H1 (cell line): Measurements from ENCODE around the gene AIFM1. TPM values are rescaled to one million over a fixed set of nuclear protein-coding genes. Genes with fewer than 3 reads are reported as not detected.

Experiments
- CTCF ChIA-PET: fragments of 300-600 bp; sonication (Branson Sonifier 250); formaldehyde crosslinking; loops from one replicate; lab custom pipeline; 2021; ENCODE audit not compliant: partially characterized antibody; lab: Charles Lee
- POLR2A ChIA-PET: fragments of 300-600 bp; sonication (Branson Sonifier 250); formaldehyde crosslinking; loops from one replicate; lab custom pipeline; 2021; ENCODE audit warnings: inconsistent platforms; ENCODE audit not compliant: partially characterized antibody; lab: Charles Lee
- DNase-seq, 2 experiments: peaks; one replicate each; pipeline versions ENCODE4 v3.0.0 to v3.0.0-alpha.2; 2010 to 2022; ENCODE audit warnings: low spot score in 2 of 2, low read depth in 1 of 2, mixed read lengths in 1 of 2
- FAIRE-seq: peaks from 2 replicates; lab custom pipeline; 2011; peaks lifted over from hg19 to GRCh38; lab: Jason Lieb, UNC
- H2AFZ ChIP-seq: 2 replicates; pipeline ENCODE4 v1.8.1; 2012; ENCODE audit warnings: low read length, inconsistent platforms
- H2AK5ac ChIP-seq: 2 replicates; pipeline ENCODE4 v1.6.1; 2013; ENCODE audit warnings: low read depth, low read length
- H2BK120ac ChIP-seq: replicated peaks from 2 replicates; pipeline ENCODE3; 2013; ENCODE audit warnings: low read depth, low read length, inconsistent platforms
- H2BK12ac ChIP-seq: 2 replicates; pipeline ENCODE4 v1.6.1; 2013; ENCODE audit warnings: low read depth, low read length
- H2BK15ac ChIP-seq: 2 replicates; pipeline ENCODE4 v1.6.1; 2013; ENCODE audit warnings: low read length
- H2BK20ac ChIP-seq: 2 replicates; pipeline ENCODE4 v1.6.1; 2013; ENCODE audit warnings: low read length
- H2BK5ac ChIP-seq: 2 replicates; pipeline ENCODE4 v1.6.1; 2013; ENCODE audit warnings: low read depth, low read length
- H3K14ac ChIP-seq: 2 replicates; pipeline ENCODE4 v1.6.1; 2013; ENCODE audit warnings: inconsistent platforms; ENCODE audit not compliant: insufficient read length
- H3K18ac ChIP-seq: 2 replicates; pipeline ENCODE4 v1.6.1; 2013; ENCODE audit warnings: low read length; ENCODE audit errors: extremely low read depth
- H3K23ac ChIP-seq: 2 replicates; pipeline ENCODE4 v1.6.1; 2013; ENCODE audit warnings: inconsistent platforms; ENCODE audit not compliant: insufficient read length
- H3K23me2 ChIP-seq: 2 replicates; pipeline ENCODE4 v1.6.1; 2013; ENCODE audit warnings: low read depth, low read length
- H3K27ac ChIP-seq: 2 replicates; pipeline ENCODE4 v1.6.1; 2011; ENCODE audit warnings: low read depth, low read length, inconsistent platforms
- H3K27me3 ChIP-seq, 4 experiments: replicated peaks in 1 of 4; 1 replicate in 1 of 4; 2 replicates in 3 of 4; pipeline versions ENCODE4 v1.6.1 to v1.8.1; 2011 to 2013; ENCODE audit warnings: low read length in 3 of 4, mild to moderate bottlenecking in 3 of 4, inconsistent platforms in 2 of 4, mixed read lengths in 2 of 4, moderate library complexity in 1 of 4; ENCODE audit not compliant: control insufficient read depth in 3 of 4, insufficient read depth in 3 of 4; ENCODE audit errors: extremely low read depth in 1 of 4
- H3K36me3 ChIP-seq, 4 experiments: 2 replicates each; pipeline versions ENCODE4 v1.6.1 to v1.8.1; 2011 to 2013; ENCODE audit warnings: mild to moderate bottlenecking in 4 of 4, low read length in 3 of 4, moderate library complexity in 2 of 4, control low read depth in 1 of 4, inconsistent platforms in 1 of 4; ENCODE audit not compliant: insufficient read depth in 4 of 4, control insufficient read depth in 2 of 4
- H3K4ac ChIP-seq: replicated peaks from 2 replicates; pipeline ENCODE3; 2013; ENCODE audit warnings: low read length, low read depth, mixed read lengths, inconsistent platforms; ENCODE audit not compliant: insufficient read length
- H3K4me1 ChIP-seq, 4 experiments: replicated peaks in 1 of 4; 1 replicate in 1 of 4; 2 replicates in 3 of 4; pipeline versions ENCODE4 v1.6.1 to v1.8.1; 2011 to 2013; ENCODE audit warnings: low read length in 3 of 4, inconsistent platforms in 2 of 4, mixed read lengths in 1 of 4; ENCODE audit not compliant: insufficient read depth in 4 of 4, control insufficient read depth in 3 of 4
- H3K4me2 ChIP-seq, 2 experiments: 2 replicates each; pipeline versions ENCODE4 v1.6.1 to v1.8.1; 2011 to 2013; ENCODE audit warnings: low read depth in 2 of 2, low read length in 2 of 2, control low read depth in 1 of 2, inconsistent platforms in 1 of 2, mild to moderate bottlenecking in 1 of 2; ENCODE audit not compliant: insufficient read depth in 1 of 2
- H3K4me3 ChIP-seq, 4 experiments: fragments of 200-600, 300-600 bp in 1 of 4; sonication (generic), shearing (Covaris generic), sonication (Bioruptor Twin) in 1 of 4; 2 replicates each; pipeline versions ENCODE4 v1.5.1 to v1.8.1; 2011 to 2016; ENCODE audit warnings: low read length in 4 of 4, low read depth in 3 of 4, control low read depth in 2 of 4, inconsistent platforms in 2 of 4, mild to moderate bottlenecking in 2 of 4, mixed read lengths in 1 of 4, moderate library complexity in 1 of 4; ENCODE audit not compliant: insufficient read depth in 2 of 4; ENCODE audit errors: extremely low read depth in 1 of 4
- H3K56ac ChIP-seq: replicated peaks from 2 replicates; pipeline ENCODE3; 2013; ENCODE audit warnings: low read depth, mild to moderate bottlenecking, mixed read lengths, low read length, inconsistent platforms; ENCODE audit not compliant: insufficient read length
- H3K79me1 ChIP-seq: 2 replicates; pipeline ENCODE4 v1.6.1; 2013; ENCODE audit warnings: low read depth, low read length, control low read depth
- H3K79me2 ChIP-seq, 2 experiments: 2 replicates each; pipeline versions ENCODE4 v1.6.1 to v1.8.1; 2012 to 2013; ENCODE audit warnings: low read length in 2 of 2, mild to moderate bottlenecking in 2 of 2, inconsistent platforms in 1 of 2; ENCODE audit not compliant: insufficient read depth in 2 of 2, control insufficient read depth in 1 of 2
- H3K9ac ChIP-seq, 4 experiments: replicated peaks in 1 of 4; 1 replicate in 1 of 4; 2 replicates in 3 of 4; pipeline versions ENCODE4 v1.6.1 to v1.8.1; 2011 to 2013; ENCODE audit warnings: low read depth in 3 of 4, low read length in 3 of 4, control low read depth in 2 of 4, mild to moderate bottlenecking in 2 of 4, moderate library complexity in 2 of 4, inconsistent platforms in 1 of 4; ENCODE audit errors: extremely low read depth in 1 of 4
- H3K9me3 ChIP-seq, 2 experiments: 2 replicates each; pipeline versions ENCODE4 v1.6.1 to v1.8.1; 2012 to 2013; ENCODE audit warnings: mild to moderate bottlenecking in 2 of 2, moderate library complexity in 2 of 2, control low read depth in 1 of 2, inconsistent platforms in 1 of 2, low read depth in 1 of 2, low read length in 1 of 2, mixed read lengths in 1 of 2; ENCODE audit not compliant: insufficient read depth in 2 of 2
- H4K20me1 ChIP-seq, 2 experiments: replicated peaks in 1 of 2; 2 replicates each; pipeline versions ENCODE3 to v1.8.1; 2011 to 2013; ENCODE audit warnings: inconsistent platforms in 2 of 2, low read length in 2 of 2, mild to moderate bottlenecking in 1 of 2; ENCODE audit not compliant: insufficient read depth in 2 of 2, control insufficient read depth in 1 of 2
- H4K5ac ChIP-seq: 2 replicates; pipeline ENCODE4 v1.6.1; 2013; ENCODE audit warnings: low read length, low read depth, mixed read lengths, inconsistent platforms; ENCODE audit not compliant: insufficient read length
- H4K8ac ChIP-seq: 2 replicates; pipeline ENCODE4 v1.8.0; 2013; ENCODE audit warnings: mild to moderate bottlenecking, moderate library complexity, low read length, inconsistent platforms; ENCODE audit not compliant: insufficient read depth; ENCODE audit errors: extremely low read depth
- H4K91ac ChIP-seq: replicated peaks from 2 replicates; pipeline ENCODE3; 2013; ENCODE audit warnings: low read length, mixed read lengths, inconsistent platforms; ENCODE audit not compliant: insufficient read length
- CHD1 ChIP-seq: IDR thresholded peaks from 2 replicates; pipeline ENCODE4 v1.6.1; 2012; ENCODE audit warnings: low read depth, low read length, improper control_type of control experiment
- CTBP2 ChIP-seq: IDR thresholded peaks from 2 replicates; pipeline ENCODE4 v1.7.0; 2011; ENCODE audit warnings: borderline replicate concordance, mild to moderate bottlenecking, moderate library complexity, mixed read lengths, low read length; ENCODE audit not compliant: insufficient read depth, insufficient read length
- JUND ChIP-seq: IDR thresholded peaks from 2 replicates; pipeline ENCODE4 v1.6.1; 2011; ENCODE audit warnings: mild to moderate bottlenecking, improper control_type of control experiment, low read length
- KDM4A ChIP-seq: IDR thresholded peaks from one replicate; pipeline ENCODE4 v1.7.1; 2012; ENCODE audit warnings: low read depth, mild to moderate bottlenecking, moderate library complexity, low read length, inconsistent platforms; ENCODE audit not compliant: severe bottlenecking
- MAFK ChIP-seq: IDR thresholded peaks from 2 replicates; pipeline ENCODE4 v1.6.1; 2012; ENCODE audit warnings: low read depth, mild to moderate bottlenecking, improper control_type of control experiment, low read length
- MAX ChIP-seq: IDR thresholded peaks from 2 replicates; pipeline ENCODE4 v1.6.1; 2012; ENCODE audit warnings: inconsistent platforms
- POLR2AphosphoS5 ChIP-seq: IDR thresholded peaks from 2 replicates; pipeline ENCODE4 v1.6.1; 2011; ENCODE audit warnings: low read depth, low read length
- RAD21 ChIP-seq, 2 experiments: IDR thresholded peaks in 1 of 2; conservative IDR thresholded peaks in 1 of 2; 2 replicates each; pipeline ENCODE4 v1.6.1; 2011; ENCODE audit warnings: low read depth in 2 of 2, low read length in 2 of 2, improper control_type of control experiment in 1 of 2, inconsistent platforms in 1 of 2, mild to moderate bottlenecking in 1 of 2, moderate library complexity in 1 of 2
- SAP30 ChIP-seq: fragments of 300-600 bp; sonication (generic); IDR thresholded peaks from 2 replicates; pipeline ENCODE4 v1.7.1; 2012; ENCODE audit warnings: low read length, moderate library complexity, mild to moderate bottlenecking, inconsistent platforms; ENCODE audit not compliant: insufficient read depth, insufficient replicate concordance
- SIRT6 ChIP-seq: IDR thresholded peaks from one replicate; pipeline ENCODE4 v1.7.1; 2012; ENCODE audit warnings: low read length, inconsistent platforms
- SRF ChIP-seq: IDR thresholded peaks from 2 replicates; pipeline ENCODE4 v1.6.1; 2011; ENCODE audit warnings: mild to moderate bottlenecking, low read depth, low read length, moderate library complexity
- WGBS, 2 experiments: shearing (Covaris generic) in 1 of 2; methylation state at CpG; one replicate each; pipeline versions ENCODE4 v1.1.6 to v1.1.7; 2013 to 2015; ENCODE audit warnings: low lambda C conversion rate in 2 of 2, mixed read lengths in 2 of 2, inconsistent platforms in 1 of 2, low coverage in 1 of 2, missing lambda C conversion rate in 1 of 2; ENCODE audit not compliant: insufficient replicate concordance in 2 of 2, insufficient coverage in 1 of 2, insufficient read length in 1 of 2; ENCODE audit errors: extremely low coverage in 1 of 2, missing lambda C conversion rate in 1 of 2; 5-methylcytosine and 5-hydroxymethylcytosine counted together
- polyA plus RNA-seq, 7 experiments: library from polyadenylated mRNA; depleted of rRNA in 3 of 7; stranded (reverse) in 5 of 7; unstranded in 2 of 7; fragments of >200 nt in 5 of 7; fragments of 200-250 nt in 2 of 7; gene quantifications; 1 replicate in 5 of 7; 2 replicates in 1 of 7; 4 replicates in 1 of 7; pipeline versions ENCODE4 v1.2.1 to v1.2.3, GENCODE V29; 2011 to 2013; ENCODE audit warnings: missing spikeins in 2 of 7, mixed read lengths in 2 of 7
- total RNA-seq: library from RNA; stranded (reverse); fragmentation: NEBNext Ultra II Directional; extraction: Animal tissue kit (Norgen Biotek cat#: 25700); gene quantifications from 2 replicates; pipeline ENCODE4 v1.2.1, GENCODE V29; 2021
- TF ChIP-seq, protein P1 (sequence below): IDR thresholded peaks from 2 replicates; pipeline ENCODE4 v1.6.1; 2011; ENCODE audit warnings: low read depth, mild to moderate bottlenecking, low read length; ENCODE audit not compliant: insufficient read depth

The AIFM1 gene
- total and polyA plus RNA-seq, 2 of the 8 experiments (the other 6 are each of a cell fraction or from before 2014, with no cell fraction given), result 34.1 to 55.4 TPM

GRCh38 chrX:130081421-130082045 is 84.1 kb downstream of the AIFM1 start:
- CTCF ChIA-PET, result interaction anchor here (0.7 to 4.1 kb wide), 15 partner anchors 12 to 480 kb away, joined by 3 to 36 read pairs (median 4); partner anchors contain the start of genes ELF4 and RAB33A
- TF ChIP-seq JUND (no peak), CTBP2 (no peak), RAD21 (IDR thresholded peaks at IDR 0.05 in 1 of 2, conservative IDR thresholded peaks at IDR 0.05 in 1 of 2; ENCODE audit: low read depth in 2 of 2, low read length in 2 of 2) (no peak), KDM4A (no peak), SIRT6 (no peak), POLR2AphosphoS5 (no peak), SRF (no peak), CHD1 (no peak), MAFK (no peak), MAX (no peak), SAP30 (no peak)
- TF ChIP-seq, protein P1, sequence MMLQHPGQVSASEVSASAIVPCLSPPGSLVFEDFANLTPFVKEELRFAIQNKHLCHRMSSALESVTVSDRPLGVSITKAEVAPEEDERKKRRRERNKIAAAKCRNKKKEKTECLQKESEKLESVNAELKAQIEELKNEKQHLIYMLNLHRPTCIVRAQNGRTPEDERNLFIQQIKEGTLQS, result no peak

More at GRCh38 chrX:130081421-130082045, 84.1 kb downstream of the AIFM1 start:
- Histone ChIP-seq H3K9ac (no peak overlapping the region), H4K5ac (no peak overlapping the region), H3K4me3 (no peak overlapping the region), H3K36me3 (no peaks in the 10 kb centered on the region), H3K4me2 (no peak overlapping the region), H3K14ac (no peak overlapping the region), H3K79me2 (no peaks in the 10 kb centered on the region), H2BK5ac (no peak overlapping the region), H3K18ac (no peak overlapping the region), H2BK20ac (no peak overlapping the region), H3K9me3 (no peaks in the 10 kb centered on the region), H3K27ac (no peak overlapping the region), H3K4me1 (peaks cover 0 to 22% (median 5%) of the 10 kb centered on the region in 4 experiments; a peak in 5 of 7 replicates), H2BK12ac (no peak overlapping the region), H3K56ac (no peak overlapping the region), H3K79me1 (no peaks in the 10 kb centered on the region), H3K23me2 (no peaks in the 10 kb centered on the region), H2AFZ (no peak overlapping the region), H2AK5ac (no peak overlapping the region), H4K8ac (no peak overlapping the region), H2BK120ac (no peak overlapping the region), H3K23ac (no peak overlapping the region), H3K27me3 (no peaks in the 10 kb centered on the region), H4K20me1 (no peaks in the 10 kb centered on the region), H4K91ac (no peak overlapping the region), H3K4ac (no peak overlapping the region), H2BK15ac (no peak overlapping the region)
- FAIRE-seq, result no peak
- POLR2A ChIA-PET, result interaction anchor here (0.7 to 1.1 kb wide), 3 partner anchors 18 to 41 kb away, joined by 3 read pairs; no protein-coding TSS in a partner anchor
- no peak for DNase-seq
- 82% methylated on average over 4 of the region's 12 CpGs; no CpG with 5 or more reads in 1 of the 2 experiments for WGBS, 2 experiments
